HG03520 (cell line): ENCODE measurements around the gene LTA4H.
"Not testable (repeated sequence)": the region's sequence is repeated elsewhere in the genome, so short reads cannot be mapped to it uniquely, and the experiment has no call there.

ENCODE experiments used
- ATAC-seq: cut with Tn5 transposase; IDR thresholded peaks from one replicate; pipeline ENCODE4 v1.9.1; 2021; ENCODE audit warnings: mild to moderate bottlenecking, moderate library complexity; ENCODE audit not compliant: unreplicated experiment

Gene LTA4H

DNA sequence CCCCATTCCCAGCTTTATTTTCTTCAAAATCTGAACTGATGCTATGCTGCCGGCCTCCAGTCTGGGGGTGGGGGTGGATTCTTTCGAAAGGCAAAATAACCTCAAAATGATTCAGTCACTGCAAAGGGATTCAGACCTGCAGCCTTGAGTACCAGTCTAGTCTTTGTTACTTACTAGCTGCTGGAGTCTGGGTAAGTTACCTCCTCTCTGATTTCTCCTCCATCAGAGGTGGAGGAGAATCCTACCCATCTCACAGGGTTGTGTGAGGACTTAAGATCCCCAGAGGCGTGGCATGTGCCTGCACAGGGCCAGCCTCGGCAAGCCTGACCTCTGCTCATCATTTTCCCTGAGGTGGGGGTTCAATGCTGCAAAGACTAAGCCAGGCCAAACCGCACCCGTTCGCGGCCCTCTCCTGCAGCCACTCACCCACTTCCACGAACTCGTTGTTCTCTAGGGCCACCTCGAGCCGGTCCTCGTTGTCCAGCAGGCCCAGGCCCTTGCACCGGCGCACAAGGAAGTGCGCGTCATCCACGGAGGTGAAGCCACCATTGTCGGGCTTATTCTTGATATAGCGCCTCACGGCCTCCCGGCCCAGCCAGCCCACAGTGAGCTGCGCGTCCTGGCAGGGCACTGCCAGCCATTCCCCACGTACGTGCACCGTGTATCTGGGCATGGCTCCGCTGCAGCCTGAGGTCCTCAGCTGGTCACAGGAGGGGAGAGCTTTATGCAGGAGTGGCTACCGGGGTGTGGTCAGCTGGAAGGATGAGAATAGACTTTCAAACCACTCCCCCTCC lies 40.0 kb downstream of the LTA4H start:
- no peak for ATAC-seq

DNA sequence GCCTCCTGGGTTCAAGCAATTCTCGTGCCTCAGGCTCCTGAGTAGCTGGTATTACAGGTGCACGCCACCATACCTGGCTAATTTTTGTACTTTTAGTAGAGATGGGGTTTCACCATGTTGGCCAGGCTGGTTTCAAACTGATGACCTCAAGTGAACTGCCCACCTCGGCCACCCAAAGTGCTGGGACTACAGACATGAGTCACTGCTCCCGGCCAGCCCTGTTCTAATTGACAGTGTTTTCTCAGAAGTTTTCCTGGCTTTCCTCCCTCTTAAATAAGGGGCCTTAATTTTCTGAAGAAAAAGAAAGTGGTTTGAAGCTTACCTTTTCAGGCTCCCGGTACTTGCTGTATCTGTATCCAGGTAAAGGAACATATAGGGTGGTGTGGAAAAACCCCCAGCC lies 40.9 kb downstream of the LTA4H start:
- no peak for ATAC-seq

DNA sequence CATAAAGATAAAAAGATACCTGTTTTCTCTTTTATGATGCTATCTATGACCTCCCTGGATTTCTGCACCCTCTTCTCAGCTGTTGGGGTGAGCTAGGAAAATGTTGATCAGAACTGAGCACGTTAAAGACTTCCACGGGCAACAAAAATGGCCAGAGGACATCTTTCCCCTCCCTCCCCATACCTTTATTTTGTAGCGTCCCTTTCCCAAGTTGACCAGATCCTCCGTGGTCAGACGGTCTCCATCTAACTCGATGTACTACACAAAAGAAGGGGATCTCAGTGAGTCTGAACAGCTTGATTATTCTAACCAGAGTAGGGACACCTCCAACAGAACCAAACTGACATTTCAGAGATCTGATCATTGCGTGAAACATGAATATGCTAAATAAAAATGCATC lies 41.5 kb downstream of the LTA4H start:
- no peak for ATAC-seq

DNA sequence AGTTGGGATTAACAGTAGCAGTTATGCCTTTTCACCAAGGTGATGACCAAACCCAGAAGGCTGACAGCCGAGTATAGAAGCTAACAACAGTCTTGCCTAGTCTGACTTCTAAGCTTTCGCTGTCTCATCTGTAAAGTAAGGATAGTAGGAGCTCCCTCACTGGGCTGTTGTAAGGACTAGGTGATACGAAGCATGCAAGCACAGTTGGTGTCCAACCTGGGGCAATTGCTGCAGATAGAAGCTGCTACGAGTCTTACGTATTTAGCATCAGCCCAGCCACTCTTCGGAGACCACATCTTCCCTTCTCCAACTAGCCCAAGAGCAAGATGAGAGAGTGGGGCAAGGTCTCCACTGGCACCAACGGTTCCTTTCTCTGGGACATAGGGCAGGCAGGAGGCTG lies 45.3 kb downstream of the LTA4H start:
- no peak for ATAC-seq

DNA sequence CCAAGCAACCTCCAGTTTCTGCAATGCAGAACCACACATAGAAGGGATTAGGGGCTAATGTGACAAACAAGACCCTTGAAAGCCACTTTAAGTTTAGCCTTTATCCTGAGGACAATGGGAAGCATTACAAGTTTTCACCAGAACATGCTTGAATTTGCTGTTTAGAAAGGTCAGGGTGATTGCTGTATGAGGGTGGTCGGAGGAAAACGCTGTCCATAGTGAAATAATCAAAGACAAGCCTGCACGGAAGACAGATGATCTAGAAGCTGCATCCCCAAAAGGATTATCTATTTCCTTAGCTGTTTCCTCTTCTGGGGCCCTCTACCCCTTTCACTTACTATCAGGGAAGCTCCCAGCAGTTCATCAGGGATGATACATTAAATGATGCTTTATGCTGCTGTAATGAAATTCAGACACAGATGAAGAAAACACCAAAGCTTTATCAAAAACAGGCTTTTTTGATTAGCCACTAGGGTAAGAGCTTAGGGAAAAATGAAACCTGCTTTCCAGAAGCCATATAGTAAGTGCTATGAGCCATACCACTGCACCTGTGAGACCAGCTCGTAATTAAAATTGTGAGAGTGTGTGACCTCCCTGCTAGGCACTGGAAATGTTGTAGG lies 45.8 kb downstream of the LTA4H start:
- no peak for ATAC-seq

DNA sequence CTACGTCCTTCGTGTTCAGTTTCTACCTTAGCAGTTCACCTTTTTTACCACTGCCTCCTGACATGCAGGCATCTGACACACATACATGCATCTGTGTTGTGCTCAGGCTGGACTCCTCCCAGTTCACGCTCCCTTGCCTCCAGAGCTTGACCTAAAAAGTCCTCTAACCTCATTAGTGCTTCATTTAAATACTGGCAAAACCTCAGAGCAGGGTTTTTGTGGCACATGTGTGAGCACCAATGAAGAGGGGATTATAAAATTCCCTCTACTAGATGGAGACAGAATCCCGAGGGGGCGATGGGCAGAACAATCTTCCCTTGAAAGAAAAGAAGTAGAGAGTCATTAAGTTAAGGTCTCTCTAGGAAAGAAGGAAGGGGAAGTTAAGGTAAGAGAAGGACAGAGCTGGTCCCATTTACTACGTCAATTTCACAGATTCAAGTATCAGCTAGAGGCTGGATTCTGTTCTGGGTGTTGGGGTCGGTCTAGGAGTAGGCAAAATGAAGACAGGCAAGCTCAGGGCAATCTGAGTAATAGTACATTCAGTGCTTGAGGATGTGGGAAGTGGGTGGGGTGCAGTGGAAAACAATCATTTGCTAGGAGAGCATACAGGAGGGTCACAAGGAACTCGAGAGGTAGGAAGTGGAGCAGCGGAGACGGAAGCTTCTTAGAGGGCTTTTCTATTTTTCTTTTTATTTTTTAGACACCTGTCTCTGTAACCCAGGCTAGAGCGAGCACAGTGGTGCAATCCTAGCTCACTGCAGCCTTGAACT lies 46.7 kb downstream of the LTA4H start:
- ATAC-seq: no peak

DNA sequence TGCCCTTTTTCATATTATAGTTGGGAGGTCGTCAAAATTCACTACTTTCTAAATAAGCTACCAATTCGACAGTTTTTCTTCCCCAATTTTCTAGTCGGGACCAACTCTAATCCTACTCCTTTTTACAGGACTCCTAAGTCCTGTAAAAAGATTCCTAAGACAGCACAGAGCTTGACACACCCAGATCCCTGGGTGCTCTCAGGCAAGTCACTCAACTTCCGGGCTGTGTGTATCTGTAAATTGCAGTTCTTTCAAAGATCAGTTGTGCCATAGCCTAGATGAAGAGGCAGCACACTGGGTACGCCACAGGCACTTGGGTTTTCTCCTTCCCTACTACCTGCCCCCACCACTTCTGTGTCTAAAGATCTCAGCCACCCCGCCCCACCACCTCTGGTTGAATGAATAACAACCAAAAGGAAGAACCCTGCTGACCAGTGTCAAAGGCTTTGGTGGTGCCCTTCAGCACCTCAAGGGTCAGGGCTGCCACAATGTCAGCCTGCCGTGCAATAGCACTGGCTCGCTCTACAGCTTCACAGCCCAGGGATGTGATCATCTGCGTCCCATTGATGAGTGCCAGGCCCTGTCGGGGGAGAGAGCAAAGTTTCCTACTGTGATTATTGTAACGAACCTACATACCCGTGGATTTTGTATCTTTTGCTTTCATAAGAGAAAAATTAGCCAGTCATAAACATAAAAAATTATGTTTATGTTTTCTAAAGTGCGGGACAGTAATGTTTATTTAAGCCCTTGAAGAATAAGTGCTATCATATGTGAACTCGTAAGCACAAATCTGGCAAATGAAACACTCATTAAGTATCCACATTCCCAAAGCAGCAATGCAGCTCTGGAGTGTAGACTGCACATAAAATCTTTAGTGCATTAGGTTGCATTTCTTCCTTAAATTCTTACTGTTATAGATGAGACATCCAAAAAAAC lies 48.5 kb downstream of the LTA4H start:
- ATAC-seq: no peak

DNA sequence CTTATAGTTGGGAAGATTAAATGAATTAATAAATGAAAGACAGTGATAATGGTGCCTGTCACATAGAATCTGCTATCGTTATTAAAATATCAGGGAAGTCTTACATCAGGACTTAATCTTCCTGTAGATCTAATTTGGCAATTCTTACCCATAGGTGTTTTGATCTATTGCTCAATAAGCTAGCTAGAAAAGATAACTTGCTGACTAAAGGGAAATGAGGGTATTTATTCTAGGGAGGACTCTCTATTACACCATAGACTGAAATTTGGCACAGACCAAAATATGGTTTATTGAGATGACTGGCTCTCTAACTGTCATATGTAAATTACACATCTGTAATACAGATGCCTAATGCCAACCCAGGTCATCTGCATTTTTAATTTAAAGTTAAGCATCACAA lies 50.7 kb downstream of the LTA4H start:
- ATAC-seq: no peak

DNA sequence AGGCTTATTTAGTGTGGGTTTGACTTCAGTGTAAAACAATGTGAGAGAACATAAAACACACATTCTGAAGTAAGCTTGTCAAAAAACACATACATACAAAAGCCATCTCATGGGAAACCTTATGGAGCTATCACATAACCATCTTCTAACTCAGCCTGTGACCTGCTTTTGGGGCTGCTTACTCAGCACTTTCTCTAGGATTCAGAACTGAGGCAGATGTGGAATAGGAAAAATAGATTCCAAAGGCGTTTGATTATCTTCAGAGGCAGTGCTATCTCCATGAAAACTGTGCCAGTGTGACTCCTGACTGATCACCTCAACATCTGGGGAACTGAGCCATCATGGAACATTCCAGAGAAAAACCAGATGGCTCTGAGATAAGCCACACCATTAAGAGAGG lies 52.8 kb downstream of the LTA4H start:
- ATAC-seq: no peak

DNA sequence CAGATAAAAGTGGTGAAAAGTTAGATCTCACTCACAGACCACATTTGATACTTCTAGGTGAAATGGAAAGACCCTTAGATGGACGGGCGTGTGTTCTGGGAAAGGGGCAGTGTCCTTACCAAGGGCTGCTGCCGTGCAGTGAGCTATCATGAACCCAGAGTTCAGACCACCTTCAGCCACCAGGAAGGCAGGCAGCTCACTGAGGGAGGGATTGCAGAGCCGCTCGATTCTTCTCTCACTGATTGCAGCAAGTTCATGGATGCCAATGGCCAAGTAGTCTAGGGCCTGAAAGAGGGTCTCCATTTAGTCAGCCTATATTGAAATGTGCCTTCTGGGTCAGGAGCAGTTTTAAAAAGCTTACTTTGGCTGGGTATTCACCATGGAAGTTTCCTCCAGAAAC lies 55.0 kb downstream of the LTA4H start:
- no peak for ATAC-seq

DNA sequence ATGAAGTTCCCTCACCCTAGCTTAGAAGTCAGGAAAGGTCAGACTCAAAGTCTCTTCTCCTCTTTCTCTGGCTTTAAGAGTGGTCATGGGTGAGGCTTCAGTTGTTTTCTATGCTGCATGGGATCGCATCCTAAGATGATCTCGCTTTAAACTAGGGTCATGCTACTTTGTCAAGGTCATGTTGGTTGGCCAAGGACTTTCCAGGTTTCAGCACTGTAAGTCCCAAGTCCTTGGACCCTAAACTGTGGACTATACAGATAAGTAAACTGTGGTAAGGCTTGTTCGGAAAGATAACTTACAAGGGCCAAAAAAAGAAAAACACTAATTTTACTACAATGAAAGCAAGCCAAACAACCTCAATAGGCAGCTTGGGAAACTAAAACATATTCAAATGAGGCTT lies 56.6 kb downstream of the LTA4H start:
- no peak for ATAC-seq

DNA sequence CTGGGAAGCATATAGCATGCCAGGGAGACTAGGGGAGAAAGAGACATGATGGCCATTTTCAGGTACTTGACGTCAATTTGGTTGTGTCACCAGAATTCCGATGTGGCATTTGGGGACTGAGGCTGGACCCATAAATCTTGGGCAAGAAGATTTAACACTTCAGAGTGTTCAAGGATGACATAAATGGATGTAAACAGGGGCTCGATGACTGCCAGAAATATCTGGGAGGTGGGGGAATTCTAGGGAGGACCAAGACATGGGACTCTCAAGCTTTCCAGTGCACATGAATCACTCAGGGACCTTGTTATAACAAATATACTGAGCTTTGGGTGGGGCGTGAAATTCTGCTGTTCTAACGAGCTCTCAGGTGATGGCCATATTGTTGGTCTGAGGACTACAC lies 57.0 kb downstream of the LTA4H start:
- ATAC-seq: no peak

DNA sequence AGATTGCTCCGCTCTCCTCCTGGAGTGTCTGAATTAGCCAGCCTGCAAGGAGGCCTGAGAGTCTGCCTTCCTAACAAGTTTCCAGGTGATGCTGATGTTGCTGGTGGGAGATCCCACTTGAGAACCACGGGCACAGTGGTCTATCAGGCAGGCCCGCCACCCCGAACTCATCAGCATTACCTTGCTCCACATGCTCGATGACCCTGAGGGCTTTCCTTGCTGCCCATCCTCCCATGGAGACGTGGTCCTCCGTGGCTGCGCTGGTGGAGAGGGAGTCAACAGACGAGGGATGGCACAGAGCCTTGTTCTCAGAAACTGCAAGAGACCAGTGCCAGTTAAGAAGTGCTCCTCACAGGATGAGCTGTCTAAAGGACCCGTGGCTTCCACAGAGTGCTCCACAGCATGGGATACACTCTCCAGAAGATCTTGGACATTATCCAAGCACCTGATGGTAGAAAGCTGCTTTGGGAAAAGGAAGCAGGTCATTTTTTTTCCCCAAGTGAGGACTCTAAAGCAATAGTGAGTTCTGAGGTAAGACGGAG lies 57.6 kb downstream of the LTA4H start:
- ATAC-seq: no peak

DNA sequence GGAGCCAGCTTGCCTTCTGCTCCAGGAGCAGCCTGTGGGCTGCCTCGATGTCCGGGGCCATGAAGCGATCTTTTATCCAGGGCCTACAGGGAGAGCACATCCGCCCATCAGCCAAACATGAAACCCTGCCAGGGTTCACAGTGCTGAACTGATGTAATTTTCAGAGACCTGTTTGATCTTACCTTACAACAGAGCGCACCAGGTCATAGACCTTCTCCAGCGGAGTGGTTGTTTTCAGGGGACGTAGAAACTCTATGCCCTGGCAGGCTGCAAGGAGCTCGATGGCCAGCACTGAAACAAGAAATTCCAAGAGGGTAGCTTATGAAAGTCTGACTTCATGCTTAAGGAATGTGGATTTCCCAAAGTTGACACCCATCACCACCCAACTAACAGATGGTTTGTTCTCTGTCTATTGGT lies 59.0 kb downstream of the LTA4H start:
- no peak for ATAC-seq

DNA sequence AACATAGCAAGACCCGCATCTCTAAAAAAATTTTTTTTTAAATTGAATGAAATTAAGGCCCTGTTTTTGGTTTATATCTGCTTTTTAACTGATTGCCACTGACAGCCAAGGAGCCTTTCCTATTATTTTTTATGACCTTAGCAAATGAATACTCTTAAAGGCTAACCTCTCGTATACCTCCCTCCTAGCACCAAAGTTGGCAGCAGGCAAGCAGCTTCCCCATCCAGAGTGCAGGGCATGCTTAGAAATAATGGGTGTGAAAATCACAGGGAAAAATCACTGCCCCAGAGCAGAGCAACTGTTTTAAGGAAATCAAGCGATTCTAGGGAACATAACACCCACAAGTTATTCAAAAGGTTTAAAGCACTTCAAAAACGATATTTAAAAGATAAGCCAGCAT lies 59.9 kb downstream of the LTA4H start:
- no peak for ATAC-seq

DNA sequence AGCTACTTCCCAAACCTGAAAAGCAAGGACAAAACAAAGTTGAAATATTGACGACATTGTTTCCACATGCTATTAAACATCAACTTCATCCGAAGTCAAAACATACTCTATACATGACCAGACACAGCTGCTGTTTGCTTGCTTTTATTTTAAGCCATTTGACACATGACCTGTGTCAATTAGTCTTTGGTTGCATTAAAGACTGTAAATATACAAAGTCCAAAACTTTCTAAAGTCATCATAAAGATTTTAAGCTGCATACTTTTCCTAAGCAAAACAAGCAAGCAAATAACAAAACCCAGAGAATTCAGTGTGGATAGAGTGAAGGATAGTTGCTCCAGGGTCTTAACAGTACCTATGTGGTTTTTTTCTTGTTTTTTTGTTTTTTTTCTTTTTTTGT lies 61.0 kb downstream of the LTA4H start:
- ATAC-seq: no peak

DNA sequence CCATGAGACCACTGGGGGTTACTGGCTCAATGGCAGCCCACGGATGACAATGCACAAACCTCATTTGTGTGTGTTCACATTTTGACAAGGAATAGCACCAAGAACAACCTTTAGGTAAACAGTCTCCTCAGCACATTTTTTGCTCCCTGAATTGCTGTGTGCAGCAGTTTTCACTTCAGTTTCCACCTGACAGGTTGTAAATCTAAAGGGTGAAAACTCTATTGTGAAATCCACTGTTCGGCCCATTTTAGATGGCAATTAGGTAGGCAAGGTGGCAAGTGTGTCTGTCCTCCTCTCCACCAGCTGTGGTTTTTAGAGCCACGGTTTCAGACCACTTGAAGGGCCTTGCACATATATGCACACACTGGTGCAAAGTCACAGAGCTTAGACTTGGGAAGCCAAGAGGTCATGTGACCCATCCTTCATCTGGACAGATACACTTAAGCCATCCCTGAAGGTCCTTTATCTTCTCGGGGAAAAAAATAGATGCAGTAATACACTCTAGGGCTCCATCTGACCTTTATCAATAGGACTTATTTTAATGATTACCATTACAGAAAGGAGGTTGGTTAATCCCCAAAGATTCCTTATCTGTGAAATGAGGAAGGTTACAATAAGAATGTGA lies 62.4 kb downstream of the LTA4H start:
- no peak for ATAC-seq

DNA sequence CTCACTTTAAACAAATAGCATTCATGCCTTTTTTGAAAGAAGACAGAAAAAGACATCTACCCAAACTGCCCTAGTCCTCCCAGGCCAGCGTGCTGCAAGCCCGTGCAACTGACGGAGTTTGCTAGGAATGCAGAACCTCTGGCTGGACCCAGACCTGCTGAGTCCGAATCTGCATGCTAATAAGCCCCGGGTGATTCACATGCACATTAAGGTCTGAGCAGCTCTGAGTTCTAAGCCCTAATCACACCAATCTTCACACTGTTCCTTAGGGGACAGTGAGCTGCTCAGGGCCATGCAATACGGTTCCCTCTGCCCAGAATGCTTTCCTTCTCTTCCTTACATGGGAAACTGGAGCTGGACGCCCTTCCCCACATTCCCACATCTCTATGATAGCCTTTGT lies 64.5 kb downstream of the LTA4H start:
- no peak for ATAC-seq

DNA sequence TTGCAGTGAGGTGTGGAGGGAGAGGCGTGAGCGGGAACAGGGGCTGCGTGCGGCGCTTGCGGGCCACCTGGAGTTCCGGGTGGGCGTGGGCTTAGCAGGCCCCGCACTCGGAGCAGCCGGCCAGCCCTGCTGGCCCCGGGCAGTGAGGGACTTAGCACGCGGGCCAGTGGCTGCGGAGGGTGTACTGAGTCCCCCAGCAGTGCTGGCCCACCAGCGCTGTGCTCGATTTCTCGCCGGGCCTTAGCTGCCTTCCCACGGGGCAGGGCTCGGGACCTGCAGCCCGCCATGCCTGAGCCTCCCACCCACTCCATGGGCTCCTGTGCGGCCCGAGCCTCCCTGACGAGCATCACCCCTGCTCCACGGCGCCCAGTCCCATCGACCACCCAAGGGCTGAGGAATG lies 66.3 kb downstream of the LTA4H start:
- not testable (repeated sequence) for ATAC-seq

DNA sequence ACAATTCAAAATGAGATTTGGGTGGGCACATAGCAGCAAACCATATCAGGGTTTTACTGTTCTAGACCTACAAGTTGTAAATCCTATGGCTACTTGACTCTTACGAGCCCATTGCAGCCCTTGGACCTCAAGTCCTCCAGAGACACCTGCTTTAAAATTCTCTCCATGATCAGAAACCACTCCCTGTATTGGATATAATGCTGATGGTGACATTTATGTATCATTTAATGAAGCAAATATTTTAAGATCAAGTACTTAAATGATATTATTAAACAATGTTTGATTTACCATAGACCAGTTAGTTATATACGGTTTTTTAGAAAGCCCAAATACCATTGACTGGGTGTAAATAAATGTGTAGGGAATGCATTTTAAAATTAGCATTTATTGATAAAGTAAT lies 68.1 kb downstream of the LTA4H start:
- ATAC-seq: no peak
